Parathyroid adenoma (tissue), 2 donors: ENCODE data around the gene EPB41.

Source experiments
- H2AFZ ChIP-seq: fragments of 300-600 bp; sonication (generic); one replicate; pipeline ENCODE4 v1.7.0; 2017; ENCODE audit warnings: antibody characterized with exemption, mild to moderate bottlenecking
- H3K27ac ChIP-seq: fragments of 300-600 bp; sonication (generic); one replicate; pipeline ENCODE4 v1.7.0; 2017
- H3K27me3 ChIP-seq: fragments of 300-600 bp; sonication (generic); one replicate; pipeline ENCODE4 v1.7.0; 2017; ENCODE audit warnings: low read length; ENCODE audit not compliant: control insufficient read depth, insufficient read depth
- H3K36me3 ChIP-seq: fragments of 300-600 bp; sonication (generic); one replicate; pipeline ENCODE4 v1.7.0; 2017; ENCODE audit warnings: low read length; ENCODE audit not compliant: control insufficient read depth, insufficient read depth
- H3K4me1 ChIP-seq: fragments of 300-600 bp; sonication (generic); one replicate; pipeline ENCODE4 v1.7.0; 2017; ENCODE audit warnings: control low read depth
- H3K4me2 ChIP-seq: fragments of 300-600 bp; sonication (generic); one replicate; pipeline ENCODE4 v1.7.0; 2017; ENCODE audit warnings: low read length
- H3K4me3 ChIP-seq: fragments of 300-600 bp; sonication (generic); one replicate; pipeline ENCODE4 v1.7.0; 2017; ENCODE audit warnings: low read depth, low read length
- H3K79me2 ChIP-seq: fragments of 300-600 bp; sonication (generic); one replicate; pipeline ENCODE4 v1.7.0; 2017; ENCODE audit warnings: control low read depth
- H3K9ac ChIP-seq: fragments of 300-600 bp; sonication (generic); one replicate; pipeline ENCODE4 v1.7.0; 2017; ENCODE audit warnings: mild to moderate bottlenecking
- H3K9me3 ChIP-seq: fragments of 300-600 bp; sonication (generic); one replicate; pipeline ENCODE4 v1.7.0; 2017; ENCODE audit warnings: low read length; ENCODE audit not compliant: control insufficient read depth
- TF ChIP-seq, protein P1 (sequence below): fragments of 300-600 bp; sonication (generic); IDR thresholded peaks from one replicate; pipeline ENCODE4 v1.7.0; 2017; ENCODE audit warnings: antibody characterized with exemption, mild to moderate bottlenecking
- donor health status: primary hyperparathyroidism.

EPB41 gene

DNA sequence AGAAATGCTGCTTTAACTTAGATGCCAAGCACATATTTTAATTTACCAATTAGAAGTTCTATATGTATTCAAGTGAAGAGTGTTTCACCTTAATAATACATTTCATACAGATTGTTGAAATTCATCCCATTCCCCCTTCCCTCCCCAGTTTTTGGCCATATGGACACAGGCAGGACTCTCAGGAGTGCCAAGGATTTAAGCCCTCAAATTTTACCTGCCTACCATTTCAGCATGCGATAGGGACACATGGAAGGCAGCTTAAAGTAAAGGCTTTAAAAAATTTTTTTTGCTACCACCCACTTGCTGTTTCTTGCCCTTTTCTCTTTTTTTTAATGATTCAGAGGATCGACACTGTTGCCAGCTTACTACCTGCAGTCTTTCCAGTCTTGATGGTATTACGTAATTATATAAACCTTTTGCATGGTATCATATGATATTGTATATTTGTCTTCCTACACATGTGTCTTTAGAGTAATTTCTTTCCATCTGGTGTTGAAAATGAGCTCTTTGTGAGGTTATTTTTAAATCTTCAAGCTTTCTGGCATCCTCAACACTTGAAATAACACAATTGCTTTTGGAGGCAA is 7.0 kb downstream of the EPB41 start:
- Histone ChIP-seq H3K4me3 (no peak overlapping the region), H3K9me3 (no peaks in the 10 kb centered on the region), H3K4me2 (no peak overlapping the region), H3K27ac (no peak overlapping the region), H3K27me3 (no peaks in the 10 kb centered on the region), H3K36me3 (no peaks in the 10 kb centered on the region), H2AFZ (no peak overlapping the region), H3K4me1 (no peaks in the 10 kb centered on the region), H3K9ac (no peak overlapping the region), H3K79me2 (no peaks in the 10 kb centered on the region)
- TF ChIP-seq, protein P1, sequence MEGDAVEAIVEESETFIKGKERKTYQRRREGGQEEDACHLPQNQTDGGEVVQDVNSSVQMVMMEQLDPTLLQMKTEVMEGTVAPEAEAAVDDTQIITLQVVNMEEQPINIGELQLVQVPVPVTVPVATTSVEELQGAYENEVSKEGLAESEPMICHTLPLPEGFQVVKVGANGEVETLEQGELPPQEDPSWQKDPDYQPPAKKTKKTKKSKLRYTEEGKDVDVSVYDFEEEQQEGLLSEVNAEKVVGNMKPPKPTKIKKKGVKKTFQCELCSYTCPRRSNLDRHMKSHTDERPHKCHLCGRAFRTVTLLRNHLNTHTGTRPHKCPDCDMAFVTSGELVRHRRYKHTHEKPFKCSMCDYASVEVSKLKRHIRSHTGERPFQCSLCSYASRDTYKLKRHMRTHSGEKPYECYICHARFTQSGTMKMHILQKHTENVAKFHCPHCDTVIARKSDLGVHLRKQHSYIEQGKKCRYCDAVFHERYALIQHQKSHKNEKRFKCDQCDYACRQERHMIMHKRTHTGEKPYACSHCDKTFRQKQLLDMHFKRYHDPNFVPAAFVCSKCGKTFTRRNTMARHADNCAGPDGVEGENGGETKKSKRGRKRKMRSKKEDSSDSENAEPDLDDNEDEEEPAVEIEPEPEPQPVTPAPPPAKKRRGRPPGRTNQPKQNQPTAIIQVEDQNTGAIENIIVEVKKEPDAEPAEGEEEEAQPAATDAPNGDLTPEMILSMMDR, result no peak

DNA sequence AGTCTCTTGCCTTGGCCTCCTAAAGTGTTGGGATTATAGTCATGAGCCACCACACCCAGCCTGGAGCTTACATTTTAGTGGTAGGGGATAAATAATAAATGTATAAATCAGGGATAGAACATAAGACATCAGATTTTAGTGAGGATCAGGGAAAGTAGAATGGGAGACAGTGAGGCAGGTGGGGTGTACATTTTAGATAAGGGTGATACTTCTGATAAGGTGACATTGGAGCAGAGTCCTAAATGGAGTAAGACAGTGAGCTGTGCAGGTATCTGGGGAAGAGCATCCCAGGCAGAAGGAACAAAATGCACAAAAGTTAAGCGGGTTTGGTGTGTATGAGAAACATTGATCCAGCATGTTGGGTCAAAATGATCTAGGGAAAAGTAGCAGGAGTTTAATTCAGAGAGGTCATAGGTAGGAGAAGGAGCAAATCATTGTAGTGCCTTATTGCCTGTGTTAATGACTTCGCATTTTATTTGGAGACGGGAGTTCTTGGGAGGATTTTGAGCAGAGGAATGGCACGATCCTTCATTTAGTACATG is 11.1 kb downstream of the EPB41 start:
- no peak overlapping the region for H2AFZ ChIP-seq
- no peaks in the 10 kb centered on the region for H3K79me2 ChIP-seq
- no peaks in the 10 kb centered on the region for H3K36me3 ChIP-seq
- H3K9ac ChIP-seq, result no peak overlapping the region
- peaks cover 2% of the 10 kb centered on the region for H3K4me1 ChIP-seq
- no peaks in the 10 kb centered on the region for H3K9me3 ChIP-seq
- H3K4me2 ChIP-seq, result no peak overlapping the region
- TF ChIP-seq, protein P1, result no peak
- no peak overlapping the region for H3K4me3 ChIP-seq
- H3K27me3 ChIP-seq, result no peaks in the 10 kb centered on the region
- H3K27ac ChIP-seq, result no peak overlapping the region

DNA sequence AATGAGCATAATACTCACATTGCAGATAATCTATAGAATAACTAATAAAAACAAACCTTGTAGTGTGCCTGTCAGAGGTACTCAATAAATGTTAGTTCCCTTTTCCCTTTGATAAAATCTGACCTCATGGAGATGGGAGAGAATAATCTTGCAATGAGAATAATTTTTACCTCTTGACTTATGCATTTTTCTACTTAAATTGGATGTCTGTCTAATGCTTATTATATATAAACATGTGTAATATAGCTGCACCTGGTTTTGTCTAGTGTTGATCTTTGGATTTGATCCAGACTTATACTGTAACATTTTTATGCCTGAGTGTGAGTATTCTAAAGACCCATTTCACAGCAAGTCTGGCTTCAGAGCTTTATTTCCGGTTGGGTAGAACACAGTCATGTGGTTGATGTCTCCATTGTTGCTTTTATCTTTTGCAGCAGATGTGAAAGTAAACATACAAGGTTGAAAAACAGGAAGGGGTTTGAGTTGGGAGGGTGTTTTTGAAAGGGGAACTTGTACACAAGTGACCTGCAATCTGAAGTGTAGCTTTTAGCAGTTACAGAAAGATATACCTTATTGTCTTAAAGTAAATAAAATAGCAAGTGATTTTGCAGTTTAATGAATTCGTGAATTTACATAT is 12.4 kb downstream of the EPB41 start:
- H3K27ac ChIP-seq, result no peak overlapping the region
- TF ChIP-seq, protein P1, result no peak
- no peak overlapping the region for H3K9ac ChIP-seq
- no peaks in the 10 kb centered on the region for H3K36me3 ChIP-seq
- H3K27me3 ChIP-seq, result no peaks in the 10 kb centered on the region
- H3K4me3 ChIP-seq, result no peak overlapping the region
- no peak overlapping the region for H2AFZ ChIP-seq
- H3K4me1 ChIP-seq, result peaks cover 2% of the 10 kb centered on the region
- no peaks in the 10 kb centered on the region for H3K9me3 ChIP-seq
- H3K4me2 ChIP-seq, result no peak overlapping the region
- peaks cover 4% of the 10 kb centered on the region for H3K79me2 ChIP-seq

DNA sequence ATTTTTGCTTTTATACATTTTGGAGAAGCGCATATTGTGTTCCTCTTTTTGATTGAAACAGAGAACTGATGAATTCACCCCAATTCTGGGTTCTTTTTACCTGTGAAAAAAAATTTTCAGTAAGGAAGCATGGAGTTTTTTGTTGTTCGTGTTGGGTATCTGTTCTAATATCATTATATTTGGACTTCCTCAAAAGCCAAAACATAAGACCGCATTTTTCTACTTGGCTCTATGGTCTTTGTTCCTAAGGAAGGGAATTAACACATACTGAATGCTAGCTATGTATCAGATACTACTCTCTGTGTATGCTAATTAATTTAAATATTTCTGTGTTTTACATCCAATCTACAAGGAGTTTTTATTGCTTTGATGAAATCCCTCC is 12.9 kb downstream of the EPB41 start:
- H3K4me1 ChIP-seq, result peaks cover 2% of the 10 kb centered on the region
- H3K27me3 ChIP-seq, result no peaks in the 10 kb centered on the region
- TF ChIP-seq, protein P1, result no peak
- H3K36me3 ChIP-seq, result no peaks in the 10 kb centered on the region
- no peak overlapping the region for H3K9ac ChIP-seq
- no peak overlapping the region for H2AFZ ChIP-seq
- H3K79me2 ChIP-seq, result peaks cover 4% of the 10 kb centered on the region
- no peak overlapping the region for H3K4me3 ChIP-seq
- H3K9me3 ChIP-seq, result no peaks in the 10 kb centered on the region
- no peak overlapping the region for H3K27ac ChIP-seq
- H3K4me2 ChIP-seq, result no peak overlapping the region
